ENCODE measurements around the gene ADK. TPM values are rescaled to one million over a fixed set of nuclear protein-coding genes. Genes with fewer than 3 reads are reported as not detected.

ADK gene
- total and polyA plus RNA-seq, 7 donors: 17.8 to 32.3 (median 23.6) TPM

DNA sequence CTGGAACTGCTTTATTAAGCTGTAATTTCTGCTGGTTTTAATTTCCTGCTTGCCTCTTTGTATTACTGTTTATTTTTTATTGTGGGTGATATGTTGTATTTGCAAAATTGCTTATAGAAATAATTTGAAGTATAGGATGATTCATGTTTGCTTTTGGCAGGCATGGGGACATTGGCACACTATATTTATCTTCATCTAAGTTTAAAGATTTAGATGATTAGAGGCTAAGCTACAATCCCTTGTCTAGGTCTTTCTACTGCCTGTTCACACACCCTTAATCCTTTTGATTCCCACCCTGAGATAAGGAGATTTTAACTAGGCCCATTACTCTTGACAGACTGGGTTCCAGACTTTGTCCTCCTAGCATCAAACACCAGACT lies 492.6 kb downstream of the ADK start:
- intact Hi-C loops (cut with DNase I): no loop called here
- H3K4me1 ChIP-seq: peaks cover 11% of the 10 kb centered on the region

DNA sequence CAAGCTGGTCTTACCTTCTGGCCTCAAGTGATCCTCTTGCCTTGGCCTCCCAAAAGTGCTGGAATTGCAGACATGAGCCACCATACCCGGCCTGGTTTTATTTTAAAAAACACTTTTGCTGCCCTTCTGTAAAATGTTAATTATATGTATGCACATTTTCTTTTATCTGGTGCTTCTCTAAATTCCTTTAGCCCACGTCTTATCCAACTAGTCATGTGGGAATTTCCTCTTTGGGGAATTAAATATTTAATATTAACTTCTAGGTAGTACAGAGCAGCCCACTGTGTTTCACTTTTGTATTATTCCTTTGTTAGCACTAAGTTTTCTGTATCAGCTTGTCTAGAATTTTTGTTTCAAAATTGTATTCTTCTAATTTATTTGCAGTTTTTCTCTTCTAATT lies 493.7 kb downstream of the ADK start:
- no peak for ATAC-seq
- Histone ChIP-seq H3K4me3 (no peak overlapping the region), H3K27ac (no peak overlapping the region), H3K27me3 (ENCODE audit: insufficient read depth in 3 of 3, low read length in 2 of 3) (no peaks in the 10 kb centered on the region), H3K36me3 (ENCODE audit: insufficient read depth in 1 of 2, low read depth in 1 of 2) (no peaks in the 10 kb centered on the region), H3K9me3 (no peaks in the 10 kb centered on the region), H3K4me1 (peaks cover 11% of the 10 kb centered on the region)
- TF ChIP-seq, protein P1, sequence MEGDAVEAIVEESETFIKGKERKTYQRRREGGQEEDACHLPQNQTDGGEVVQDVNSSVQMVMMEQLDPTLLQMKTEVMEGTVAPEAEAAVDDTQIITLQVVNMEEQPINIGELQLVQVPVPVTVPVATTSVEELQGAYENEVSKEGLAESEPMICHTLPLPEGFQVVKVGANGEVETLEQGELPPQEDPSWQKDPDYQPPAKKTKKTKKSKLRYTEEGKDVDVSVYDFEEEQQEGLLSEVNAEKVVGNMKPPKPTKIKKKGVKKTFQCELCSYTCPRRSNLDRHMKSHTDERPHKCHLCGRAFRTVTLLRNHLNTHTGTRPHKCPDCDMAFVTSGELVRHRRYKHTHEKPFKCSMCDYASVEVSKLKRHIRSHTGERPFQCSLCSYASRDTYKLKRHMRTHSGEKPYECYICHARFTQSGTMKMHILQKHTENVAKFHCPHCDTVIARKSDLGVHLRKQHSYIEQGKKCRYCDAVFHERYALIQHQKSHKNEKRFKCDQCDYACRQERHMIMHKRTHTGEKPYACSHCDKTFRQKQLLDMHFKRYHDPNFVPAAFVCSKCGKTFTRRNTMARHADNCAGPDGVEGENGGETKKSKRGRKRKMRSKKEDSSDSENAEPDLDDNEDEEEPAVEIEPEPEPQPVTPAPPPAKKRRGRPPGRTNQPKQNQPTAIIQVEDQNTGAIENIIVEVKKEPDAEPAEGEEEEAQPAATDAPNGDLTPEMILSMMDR (IDR thresholded peaks at IDR 0.05): no peak
- 90 to 93% (median 92%) methylated on average over 2 of the region's 2 CpGs for WGBS, 3 donors
- no peak for DNase-seq
- intact Hi-C loops (cut with DNase I): no loop called here

More for the DNA sequence above, 492.6 kb downstream of the ADK start:
- DNase-seq (no peak), ATAC-seq (no peak)
- Histone ChIP-seq H3K27ac (no peak overlapping the region), H3K36me3 (ENCODE audit: insufficient read depth in 1 of 2, low read depth in 1 of 2) (no peaks in the 10 kb centered on the region), H3K9me3 (no peaks in the 10 kb centered on the region), H3K4me3 (no peak overlapping the region), H3K27me3 (ENCODE audit: insufficient read depth in 3 of 3, low read length in 2 of 3) (no peaks in the 10 kb centered on the region)
- TF ChIP-seq, protein P1 (IDR thresholded peaks at IDR 0.05): no peak

DNA sequence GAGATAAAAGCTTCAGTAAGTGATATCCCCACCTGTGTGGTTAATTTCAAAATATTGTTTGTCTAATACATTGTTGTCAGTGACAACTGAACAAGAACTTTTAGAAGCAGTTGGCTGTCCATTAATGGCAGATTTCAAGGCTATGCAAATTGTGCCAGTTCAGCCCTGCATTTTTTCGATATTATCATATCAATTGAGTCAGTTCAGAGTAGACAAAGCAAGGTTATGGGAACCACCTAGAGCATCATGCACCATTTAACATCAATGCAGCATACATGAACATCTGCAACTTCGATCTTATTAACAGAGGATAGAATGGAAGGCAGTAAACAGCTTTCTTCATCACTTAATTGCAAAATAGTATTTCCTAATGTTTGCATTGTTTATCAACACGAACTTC lies 494.7 kb downstream of the ADK start:
- no peaks in the 10 kb centered on the region for H3K27me3 ChIP-seq (ENCODE audit: insufficient read depth in 3 of 3, low read length in 2 of 3)
- TF ChIP-seq, protein P1 (IDR thresholded peaks at IDR 0.05): no peak
- WGBS, 3 donors: 95 to 97% (median 96%) methylated on average over 3 of the region's 3 CpGs
- no peaks in the 10 kb centered on the region for H3K9me3 ChIP-seq
- intact Hi-C loops (cut with DNase I): no loop called here
- peaks cover 8% of the 10 kb centered on the region for H3K4me1 ChIP-seq
- H3K36me3 ChIP-seq (ENCODE audit: insufficient read depth in 1 of 2, low read depth in 1 of 2): no peaks in the 10 kb centered on the region
- H3K4me3 ChIP-seq: no peak overlapping the region
- no peak overlapping the region for H3K27ac ChIP-seq
- ATAC-seq (no peak), DNase-seq (no peak)

DNA sequence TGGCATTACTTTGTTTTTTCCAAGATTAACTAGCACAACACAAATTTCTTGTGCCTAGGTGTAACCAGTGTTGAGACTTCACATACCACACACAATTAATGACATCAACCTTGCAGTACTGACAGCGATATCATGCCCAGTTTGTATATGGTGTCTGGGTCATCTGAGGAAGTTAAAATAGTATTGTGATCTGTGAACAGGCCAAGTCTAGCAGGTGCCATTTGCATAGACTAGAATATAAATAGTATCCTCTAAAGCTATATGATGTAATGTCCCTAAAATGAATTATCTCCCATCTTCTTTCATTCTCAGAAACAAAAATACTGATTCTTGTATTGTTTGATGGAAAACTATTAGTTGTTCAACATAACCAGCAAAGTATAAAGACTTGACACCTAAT lies 499.6 kb downstream of the ADK start:
- intact Hi-C loops (cut with DNase I): no loop called here
- H3K4me1 ChIP-seq: peaks cover 17% of the 10 kb centered on the region
- WGBS, 3 donors: 29 to 48% (median 37%) methylated on average over 1 of the region's 1 CpG
- H3K27ac ChIP-seq: peak overlapping the region; percentile 2
- ATAC-seq (peak in 2 of 4 donors; percentile 51 to 52), DNase-seq (no peak)
- no peaks in the 10 kb centered on the region for H3K27me3 ChIP-seq (ENCODE audit: insufficient read depth in 3 of 3, low read length in 2 of 3)
- H3K9me3 ChIP-seq: no peaks in the 10 kb centered on the region
- TF ChIP-seq, protein P1 (IDR thresholded peaks at IDR 0.05): no peak
- H3K4me3 ChIP-seq: no peak overlapping the region
- no peaks in the 10 kb centered on the region for H3K36me3 ChIP-seq (ENCODE audit: insufficient read depth in 1 of 2, low read depth in 1 of 2)

DNA sequence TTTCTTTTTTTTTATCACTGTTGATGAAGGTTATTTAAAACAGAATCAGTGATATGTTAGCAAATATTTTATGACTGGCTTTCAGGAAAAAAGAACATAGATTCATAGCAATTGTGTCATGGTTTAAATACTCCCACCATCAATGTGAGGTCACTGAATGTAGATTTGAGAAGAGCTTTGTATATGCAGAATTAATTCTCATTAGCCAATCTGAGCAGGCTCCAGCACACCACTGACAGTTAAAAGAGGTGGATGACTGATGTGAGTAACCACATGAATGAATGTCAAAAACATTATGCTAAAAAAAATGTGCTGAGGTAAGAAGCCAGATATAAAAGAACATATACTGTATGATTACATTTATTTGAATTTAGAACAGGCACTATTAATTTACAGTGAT lies 500.5 kb downstream of the ADK start:
- no peaks in the 10 kb centered on the region for H3K36me3 ChIP-seq (ENCODE audit: insufficient read depth in 1 of 2, low read depth in 1 of 2)
- TF ChIP-seq, protein P1 (IDR thresholded peaks at IDR 0.05): no peak

More for the DNA sequence above, 500.5 kb downstream of the ADK start:
- Histone ChIP-seq H3K4me1 (peaks cover 17% of the 10 kb centered on the region), H3K4me3 (no peak overlapping the region), H3K27me3 (ENCODE audit: insufficient read depth in 3 of 3, low read length in 2 of 3) (no peaks in the 10 kb centered on the region), H3K27ac (no peak overlapping the region), H3K9me3 (no peaks in the 10 kb centered on the region)
- intact Hi-C loops (cut with DNase I): no loop called here
- no peak for ATAC-seq
- DNase-seq: no peak
